CD4-positive, alpha-beta memory T cell (primary cell): Measurements from ENCODE around the gene FHAD1. TPM values are rescaled to one million over a fixed set of nuclear protein-coding genes. Genes with fewer than 3 reads are reported as not detected.

Experiments used
- CTCF ChIA-PET: fragments of 350-600 bp; sonication (Branson Sonifier 250); formaldehyde crosslinking; loops from one replicate; lab custom pipeline; 2021; ENCODE audit warnings: inconsistent platforms; ENCODE audit not compliant: partially characterized antibody; lab: Charles Lee
- POLR2A ChIA-PET: fragments of 350-600 bp; sonication (Branson Sonifier 250); formaldehyde crosslinking; loops from one replicate; lab custom pipeline; 2021; ENCODE audit not compliant: partially characterized antibody; lab: Charles Lee
- DNase-seq, 5 donors: peaks; one replicate each; pipeline versions ENCODE4 v3.0.0 to v3.0.0-alpha.2; 2020 to 2022; ENCODE audit warnings: mixed read lengths in 1 of 5
- H3K27ac ChIP-seq: one replicate; pipeline ENCODE4 v1.7.0; 2013; ENCODE audit warnings: low read depth, low read length
- H3K27me3 ChIP-seq: 2 replicates; pipeline ENCODE4 v1.7.0; 2013; ENCODE audit warnings: mild to moderate bottlenecking, low read length, moderate library complexity; ENCODE audit not compliant: insufficient read depth
- H3K36me3 ChIP-seq: 2 replicates; pipeline ENCODE4 v1.7.0; 2013; ENCODE audit warnings: mild to moderate bottlenecking, low read length, moderate library complexity; ENCODE audit not compliant: insufficient read depth
- H3K4me1 ChIP-seq: 2 replicates; pipeline ENCODE4 v1.7.0; 2013; ENCODE audit warnings: mild to moderate bottlenecking, low read length, moderate library complexity; ENCODE audit not compliant: insufficient read depth
- H3K4me3 ChIP-seq, 2 donors: one replicate each; pipeline ENCODE4 v1.7.0; 2013; ENCODE audit warnings: low read length in 2 of 2, mild to moderate bottlenecking in 1 of 2
- H3K9me3 ChIP-seq, 2 donors: one replicate each; pipeline ENCODE4 v1.7.0; 2013; ENCODE audit warnings: low read length in 2 of 2, control low read depth in 1 of 2; ENCODE audit not compliant: control insufficient read depth in 1 of 2
- H3K27ac Mint-ChIP-seq, 7 donors: one replicate each; pipeline ENCODE4 v1.8.0; 2020 to 2021; ENCODE audit warnings: mixed read lengths in 7 of 7, mild to moderate bottlenecking in 6 of 7, inconsistent platforms in 3 of 7, moderate library complexity in 3 of 7
- H3K27me3 Mint-ChIP-seq, 2 donors: one replicate each; pipeline ENCODE4 v1.8.0; 2020 to 2021; ENCODE audit warnings: mixed read lengths in 2 of 2
- H3K36me3 Mint-ChIP-seq, 2 donors: one replicate each; pipeline ENCODE4 v1.8.0; 2020 to 2021; ENCODE audit warnings: mixed read lengths in 2 of 2, inconsistent platforms in 1 of 2, mild to moderate bottlenecking in 1 of 2
- H3K4me1 Mint-ChIP-seq, 4 donors: one replicate each; pipeline ENCODE4 v1.8.0; 2020 to 2021; ENCODE audit warnings: mixed read lengths in 4 of 4, mild to moderate bottlenecking in 1 of 4
- H3K4me3 Mint-ChIP-seq, 8 donors: one replicate each; pipeline ENCODE4 v1.8.0; 2020 to 2021; ENCODE audit warnings: mixed read lengths in 8 of 8, mild to moderate bottlenecking in 7 of 8, moderate library complexity in 6 of 8, inconsistent platforms in 3 of 8
- H3K9me3 Mint-ChIP-seq, 8 donors: one replicate each; pipeline ENCODE4 v1.8.0; 2020 to 2021; ENCODE audit warnings: mixed read lengths in 8 of 8, mild to moderate bottlenecking in 5 of 8, inconsistent platforms in 3 of 8, moderate library complexity in 1 of 8
- intact Hi-C: fragments of 100-400 bp; cut with micrococcal nuclease; formaldehyde crosslinking; loops from one replicate; pipeline ENCODE4 v1.15.1; 2023
- polyA plus RNA-seq, 2 donors: library from polyadenylated mRNA; unstranded; fragments of 300-500 nt; fragmentation: Illumina TruSeq; gene quantifications; one replicate each; pipeline ENCODE4 v1.2.3, GENCODE V29; 2021
- total RNA-seq, 2 experiments: library from RNA; stranded (reverse); gene quantifications; one replicate each; pipeline ENCODE4 v1.2.3, GENCODE V29; 2021

FHAD1 gene
- total and polyA plus RNA-seq, 4 experiments from 2014 or later, result 0.03 TPM; not detected in 3

DNA sequence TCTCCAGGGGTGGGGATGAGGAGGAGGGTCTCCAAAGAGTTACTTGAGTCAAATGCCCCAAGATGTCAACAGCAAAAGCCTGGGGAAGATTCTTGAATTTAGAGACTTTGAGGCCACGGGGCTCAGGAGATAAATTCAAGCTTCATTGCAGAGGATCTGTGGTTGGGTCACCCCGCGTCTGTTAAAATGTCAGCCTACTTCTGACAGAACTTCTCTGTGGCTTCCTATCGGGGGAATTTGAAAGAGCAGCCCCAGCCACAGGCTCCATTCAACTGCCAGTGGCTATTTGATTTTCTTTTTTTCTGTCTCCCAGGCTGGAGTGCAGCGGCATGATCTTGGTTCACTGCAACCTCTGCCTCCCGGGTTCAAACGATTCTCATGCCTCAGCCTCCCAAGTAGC, 100.2 kb downstream of the FHAD1 start:
- Mint-ChIP-seq H3K36me3 (no peaks in the 10 kb centered on the region), H3K4me1 (peaks cover 23 to 75% (median 45%) of the 10 kb centered on the region in 4 donors), H3K27ac (peak overlapping the region; percentile 12 to 83 (median 78)), H3K9me3 (no peaks in the 10 kb centered on the region), H3K27me3 (peaks cover 3 to 9% of the 10 kb centered on the region in 2 donors), H3K4me3 (peak overlapping the region in 4 of 8 donors; percentile 24 to 61 (median 45))
- H3K36me3 ChIP-seq, result no peaks in the 10 kb centered on the region
- H3K27me3 ChIP-seq, result no peaks in the 10 kb centered on the region
- intact Hi-C loops, result no loop called here
- peak in 4 of 5 donors; percentile 25 to 58 (median 34) for DNase-seq
- POLR2A ChIA-PET, result no interaction called here
- H3K9me3 ChIP-seq, result no peaks in the 10 kb centered on the region
- CTCF ChIA-PET, result interaction anchor here (1.3 kb wide), 1 partner anchor 23 kb away, joined by 8 read pairs; no protein-coding TSS in a partner anchor
- peaks cover 59% of the 10 kb centered on the region for H3K4me1 ChIP-seq
- H3K4me3 ChIP-seq, result no peak overlapping the region
- peak overlapping the region; percentile 34 for H3K27ac ChIP-seq

DNA sequence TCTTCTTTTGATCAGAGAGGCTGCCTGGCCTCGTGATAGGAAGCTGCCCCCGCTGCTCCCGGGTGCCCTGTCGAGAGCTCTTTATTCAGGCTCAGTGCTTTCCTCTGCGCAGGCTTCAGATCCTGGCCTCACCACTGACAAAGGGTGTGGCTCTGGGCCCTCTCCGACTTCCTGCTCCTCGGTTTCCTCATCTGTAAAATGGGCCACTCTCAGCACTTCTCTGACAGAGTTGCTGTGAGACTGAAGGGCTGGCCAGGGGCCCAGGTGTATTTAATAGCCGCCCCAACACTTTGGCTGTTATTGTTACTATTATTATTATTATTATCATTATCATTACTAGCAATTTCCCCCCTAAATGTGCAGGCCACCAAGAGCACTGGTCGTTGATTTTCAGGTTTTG, 101.6 kb downstream of the FHAD1 start:
- peaks cover 3 to 12% of the 10 kb centered on the region in 2 donors for H3K27me3 Mint-ChIP-seq
- CTCF ChIA-PET, result no interaction called here

DNA sequence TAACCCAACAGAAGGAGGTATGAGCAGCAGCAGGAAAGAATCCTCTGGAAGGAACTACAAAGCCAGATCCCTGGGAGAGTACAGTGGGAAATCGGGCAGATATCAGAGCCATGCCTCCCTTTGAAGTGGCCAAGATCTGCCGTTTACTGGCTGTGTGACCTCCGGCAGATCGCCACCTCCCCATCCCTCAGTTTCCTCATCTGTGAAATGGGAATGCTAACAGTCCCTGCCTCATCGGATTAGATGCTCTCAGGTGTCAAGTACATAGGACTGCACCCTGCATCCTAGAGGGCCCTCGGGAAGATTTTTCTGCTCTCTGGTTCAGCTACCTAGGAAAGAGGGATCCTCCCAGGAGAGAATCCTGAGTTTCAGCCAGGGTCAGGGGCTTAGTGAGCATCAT, 102.1 kb downstream of the FHAD1 start:
- Mint-ChIP-seq H3K27me3 (peaks cover 3 to 12% of the 10 kb centered on the region in 2 donors), H3K9me3 (peaks cover 0 to 2% (median 0%) of the 10 kb centered on the region in 8 donors), H3K27ac (peak overlapping the region in 2 of 7 donors; percentile 29 to 75), H3K4me1 (peaks cover 27 to 67% (median 45%) of the 10 kb centered on the region in 4 donors), H3K4me3 (no peak overlapping the region), H3K36me3 (no peaks in the 10 kb centered on the region)
- intact Hi-C loops, result no loop called here
- H3K27ac ChIP-seq, result no peak overlapping the region
- H3K27me3 ChIP-seq, result no peaks in the 10 kb centered on the region
- ChIA-PET CTCF (interaction anchor here (1.0 kb wide), 1 partner anchor 9 kb away, joined by 3 read pairs; no protein-coding TSS in a partner anchor), POLR2A (no interaction called here)
- peaks cover 57% of the 10 kb centered on the region for H3K4me1 ChIP-seq
- H3K36me3 ChIP-seq, result no peaks in the 10 kb centered on the region
- no peak for DNase-seq
- H3K9me3 ChIP-seq, result no peaks in the 10 kb centered on the region
- no peak overlapping the region for H3K4me3 ChIP-seq

More for the DNA sequence above, 101.6 kb downstream of the FHAD1 start:
- Mint-ChIP-seq H3K4me3 (peak overlapping the region in 2 of 8 donors; percentile 15 to 43), H3K36me3 (no peaks in the 10 kb centered on the region), H3K27ac (peak overlapping the region in 2 of 7 donors; percentile 75 to 79), H3K9me3 (peaks cover 0 to 2% (median 0%) of the 10 kb centered on the region in 8 donors), H3K4me1 (peaks cover 27 to 72% (median 47%) of the 10 kb centered on the region in 4 donors)
- Histone ChIP-seq H3K36me3 (no peaks in the 10 kb centered on the region), H3K4me1 (peaks cover 61% of the 10 kb centered on the region), H3K27me3 (no peaks in the 10 kb centered on the region), H3K27ac (no peak overlapping the region), H3K9me3 (no peaks in the 10 kb centered on the region), H3K4me3 (no peak overlapping the region)
- no peak for DNase-seq
- intact Hi-C loops, result no loop called here
- POLR2A ChIA-PET, result no interaction called here

GRCh38 chr1:15350151-15350550, 103.1 kb downstream of the FHAD1 start:
- Histone ChIP-seq H3K4me1 (peaks cover 48% of the 10 kb centered on the region), H3K9me3 (no peaks in the 10 kb centered on the region), H3K4me3 (no peak overlapping the region), H3K27me3 (no peaks in the 10 kb centered on the region), H3K36me3 (no peaks in the 10 kb centered on the region), H3K27ac (no peak overlapping the region)
- H3K9me3 Mint-ChIP-seq, result peaks cover 0 to 2% (median 0%) of the 10 kb centered on the region in 8 donors
- peaks cover 25 to 61% (median 38%) of the 10 kb centered on the region in 4 donors for H3K4me1 Mint-ChIP-seq
- CTCF ChIA-PET, result interaction anchor here (1.0 kb wide), 1 partner anchor 10 kb away, joined by 3 read pairs; no protein-coding TSS in a partner anchor
- no peaks in the 10 kb centered on the region for H3K36me3 Mint-ChIP-seq
- H3K27ac Mint-ChIP-seq, result no peak overlapping the region
- no peak overlapping the region for H3K4me3 Mint-ChIP-seq
- intact Hi-C loops, result no loop called here
- peaks cover 2 to 9% of the 10 kb centered on the region in 2 donors for H3K27me3 Mint-ChIP-seq
- DNase-seq, result no peak
- POLR2A ChIA-PET, result no interaction called here

- ChIA-PET POLR2A (no interaction called here), CTCF (no interaction called here)
- Histone ChIP-seq H3K9me3 (no peaks in the 10 kb centered on the region), H3K36me3 (no peaks in the 10 kb centered on the region), H3K4me1 (peaks cover 43% of the 10 kb centered on the region), H3K27me3 (no peaks in the 10 kb centered on the region), H3K4me3 (no peak overlapping the region), H3K27ac (no peak overlapping the region)
- peaks cover 2 to 5% of the 10 kb centered on the region in 2 donors for H3K27me3 Mint-ChIP-seq
- H3K4me1 Mint-ChIP-seq, result peaks cover 21 to 58% (median 33%) of the 10 kb centered on the region in 4 donors
- H3K9me3 Mint-ChIP-seq, result peaks cover 0 to 2% (median 0%) of the 10 kb centered on the region in 8 donors
- intact Hi-C loops, result no loop called here
- H3K36me3 Mint-ChIP-seq, result no peaks in the 10 kb centered on the region
- H3K4me3 Mint-ChIP-seq, result no peak overlapping the region
- no peak overlapping the region for H3K27ac Mint-ChIP-seq
- no peak for DNase-seq
These were observed 103.7 kb downstream of the FHAD1 start for GRCh38 chr1:15350551-15351200.

DNA sequence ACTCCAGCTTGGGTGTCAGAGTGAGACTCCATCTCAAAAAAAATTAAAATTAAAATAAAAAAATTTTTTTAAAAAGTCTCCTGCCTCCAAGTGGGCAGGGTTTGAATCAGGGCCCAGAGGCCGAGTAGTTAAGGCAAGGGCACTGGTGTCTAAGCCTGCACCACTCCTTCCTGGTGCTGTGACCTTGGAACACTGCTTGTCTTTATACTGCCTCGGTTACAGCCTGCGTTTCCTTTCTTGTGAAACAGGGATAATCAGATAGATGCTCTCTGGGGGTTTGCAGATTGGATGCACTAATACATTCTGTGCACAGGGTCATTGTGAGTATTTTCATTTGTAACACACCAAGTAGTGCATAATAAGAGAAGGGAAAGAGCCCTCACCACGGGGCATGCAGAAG, 104.3 kb downstream of the FHAD1 start:
- H3K4me3 ChIP-seq, result no peak overlapping the region
- ChIA-PET POLR2A (no interaction called here), CTCF (no interaction called here)
- Mint-ChIP-seq H3K36me3 (no peaks in the 10 kb centered on the region), H3K27me3 (peaks cover 2 to 3% of the 10 kb centered on the region in 2 donors), H3K4me3 (no peak overlapping the region), H3K9me3 (peaks cover 0 to 2% (median 0%) of the 10 kb centered on the region in 8 donors), H3K4me1 (peaks cover 19 to 57% (median 31%) of the 10 kb centered on the region in 4 donors), H3K27ac (no peak overlapping the region)
- H3K36me3 ChIP-seq, result no peaks in the 10 kb centered on the region
- DNase-seq, result no peak
- intact Hi-C loops, result no loop called here
- H3K4me1 ChIP-seq, result peaks cover 36% of the 10 kb centered on the region
- H3K27me3 ChIP-seq, result no peaks in the 10 kb centered on the region
- H3K9me3 ChIP-seq, result no peaks in the 10 kb centered on the region
- H3K27ac ChIP-seq, result no peak overlapping the region

GRCh38 chr1:15352128-15352957, 105.3 kb downstream of the FHAD1 start:
- peak overlapping the region in 4 of 8 donors; percentile 35 to 72 (median 41) for H3K4me3 Mint-ChIP-seq
- peaks cover 0 to 2% (median 0%) of the 10 kb centered on the region in 8 donors for H3K9me3 Mint-ChIP-seq
- Histone ChIP-seq H3K27ac (no peak overlapping the region), H3K27me3 (no peaks in the 10 kb centered on the region), H3K4me3 (no peak overlapping the region), H3K9me3 (no peaks in the 10 kb centered on the region), H3K4me1 (peaks cover 26% of the 10 kb centered on the region), H3K36me3 (no peaks in the 10 kb centered on the region)
- peak overlapping the region in 4 of 7 donors; percentile 51 to 78 (median 70) for H3K27ac Mint-ChIP-seq
- intact Hi-C loops, result no loop called here
- no peaks in the 10 kb centered on the region for H3K36me3 Mint-ChIP-seq
- peaks cover 2 to 3% of the 10 kb centered on the region in 2 donors for H3K27me3 Mint-ChIP-seq
- peaks cover 14 to 47% (median 22%) of the 10 kb centered on the region in 4 donors for H3K4me1 Mint-ChIP-seq
- ChIA-PET POLR2A (no interaction called here), CTCF (interaction anchor here (0.7 kb wide), 1 partner anchor 9 kb away, joined by 3 read pairs; no protein-coding TSS in a partner anchor)
- DNase-seq, result peak in 2 of 5 donors; percentile 9 to 64
